H1 (cell line): ENCODE data around the gene MBNL2. TPM values are rescaled to one million over a fixed set of nuclear protein-coding genes. Genes with fewer than 3 reads are reported as not detected.

Experiments used
- CTCF ChIA-PET: fragments of 300-600 bp; sonication (Branson Sonifier 250); formaldehyde crosslinking; loops from one replicate; lab custom pipeline; 2021; ENCODE audit not compliant: partially characterized antibody; lab: Charles Lee
- POLR2A ChIA-PET: fragments of 300-600 bp; sonication (Branson Sonifier 250); formaldehyde crosslinking; loops from one replicate; lab custom pipeline; 2021; ENCODE audit warnings: inconsistent platforms; ENCODE audit not compliant: partially characterized antibody; lab: Charles Lee
- DNase-seq, 2 experiments: peaks; one replicate each; pipeline versions ENCODE4 v3.0.0 to v3.0.0-alpha.2; 2010 to 2022; ENCODE audit warnings: low spot score in 2 of 2, low read depth in 1 of 2, mixed read lengths in 1 of 2
- FAIRE-seq: peaks from 2 replicates; lab custom pipeline; 2011; peaks lifted over from hg19 to GRCh38; lab: Jason Lieb, UNC
- H2AFZ ChIP-seq: 2 replicates; pipeline ENCODE4 v1.8.1; 2012; ENCODE audit warnings: low read length, inconsistent platforms
- H2AK5ac ChIP-seq: 2 replicates; pipeline ENCODE4 v1.6.1; 2013; ENCODE audit warnings: low read depth, low read length
- H2BK120ac ChIP-seq: replicated peaks from 2 replicates; pipeline ENCODE3; 2013; ENCODE audit warnings: low read depth, low read length, inconsistent platforms
- H2BK12ac ChIP-seq: 2 replicates; pipeline ENCODE4 v1.6.1; 2013; ENCODE audit warnings: low read depth, low read length
- H2BK15ac ChIP-seq: 2 replicates; pipeline ENCODE4 v1.6.1; 2013; ENCODE audit warnings: low read length
- H2BK20ac ChIP-seq: 2 replicates; pipeline ENCODE4 v1.6.1; 2013; ENCODE audit warnings: low read length
- H2BK5ac ChIP-seq: 2 replicates; pipeline ENCODE4 v1.6.1; 2013; ENCODE audit warnings: low read depth, low read length
- H3K14ac ChIP-seq: 2 replicates; pipeline ENCODE4 v1.6.1; 2013; ENCODE audit warnings: inconsistent platforms; ENCODE audit not compliant: insufficient read length
- H3K18ac ChIP-seq: 2 replicates; pipeline ENCODE4 v1.6.1; 2013; ENCODE audit warnings: low read length; ENCODE audit errors: extremely low read depth
- H3K23ac ChIP-seq: 2 replicates; pipeline ENCODE4 v1.6.1; 2013; ENCODE audit warnings: inconsistent platforms; ENCODE audit not compliant: insufficient read length
- H3K23me2 ChIP-seq: 2 replicates; pipeline ENCODE4 v1.6.1; 2013; ENCODE audit warnings: low read depth, low read length
- H3K27ac ChIP-seq: 2 replicates; pipeline ENCODE4 v1.6.1; 2011; ENCODE audit warnings: low read depth, low read length, inconsistent platforms
- H3K27me3 ChIP-seq, 4 experiments: replicated peaks in 1 of 4; 1 replicate in 1 of 4; 2 replicates in 3 of 4; pipeline versions ENCODE4 v1.6.1 to v1.8.1; 2011 to 2013; ENCODE audit warnings: low read length in 3 of 4, mild to moderate bottlenecking in 3 of 4, inconsistent platforms in 2 of 4, mixed read lengths in 2 of 4, moderate library complexity in 1 of 4; ENCODE audit not compliant: control insufficient read depth in 3 of 4, insufficient read depth in 3 of 4; ENCODE audit errors: extremely low read depth in 1 of 4
- H3K36me3 ChIP-seq, 4 experiments: 2 replicates each; pipeline versions ENCODE4 v1.6.1 to v1.8.1; 2011 to 2013; ENCODE audit warnings: mild to moderate bottlenecking in 4 of 4, low read length in 3 of 4, moderate library complexity in 2 of 4, control low read depth in 1 of 4, inconsistent platforms in 1 of 4; ENCODE audit not compliant: insufficient read depth in 4 of 4, control insufficient read depth in 2 of 4
- H3K4ac ChIP-seq: replicated peaks from 2 replicates; pipeline ENCODE3; 2013; ENCODE audit warnings: low read length, low read depth, mixed read lengths, inconsistent platforms; ENCODE audit not compliant: insufficient read length
- H3K4me1 ChIP-seq, 4 experiments: replicated peaks in 1 of 4; 1 replicate in 1 of 4; 2 replicates in 3 of 4; pipeline versions ENCODE4 v1.6.1 to v1.8.1; 2011 to 2013; ENCODE audit warnings: low read length in 3 of 4, inconsistent platforms in 2 of 4, mixed read lengths in 1 of 4; ENCODE audit not compliant: insufficient read depth in 4 of 4, control insufficient read depth in 3 of 4
- H3K4me2 ChIP-seq, 2 experiments: 2 replicates each; pipeline versions ENCODE4 v1.6.1 to v1.8.1; 2011 to 2013; ENCODE audit warnings: low read depth in 2 of 2, low read length in 2 of 2, control low read depth in 1 of 2, inconsistent platforms in 1 of 2, mild to moderate bottlenecking in 1 of 2; ENCODE audit not compliant: insufficient read depth in 1 of 2
- H3K4me3 ChIP-seq, 4 experiments: fragments of 200-600, 300-600 bp in 1 of 4; sonication (generic), shearing (Covaris generic), sonication (Bioruptor Twin) in 1 of 4; 2 replicates each; pipeline versions ENCODE4 v1.5.1 to v1.8.1; 2011 to 2016; ENCODE audit warnings: low read length in 4 of 4, low read depth in 3 of 4, control low read depth in 2 of 4, inconsistent platforms in 2 of 4, mild to moderate bottlenecking in 2 of 4, mixed read lengths in 1 of 4, moderate library complexity in 1 of 4; ENCODE audit not compliant: insufficient read depth in 2 of 4; ENCODE audit errors: extremely low read depth in 1 of 4
- H3K56ac ChIP-seq: replicated peaks from 2 replicates; pipeline ENCODE3; 2013; ENCODE audit warnings: low read depth, mild to moderate bottlenecking, mixed read lengths, low read length, inconsistent platforms; ENCODE audit not compliant: insufficient read length
- H3K79me1 ChIP-seq: 2 replicates; pipeline ENCODE4 v1.6.1; 2013; ENCODE audit warnings: low read depth, low read length, control low read depth
- H3K79me2 ChIP-seq, 2 experiments: 2 replicates each; pipeline versions ENCODE4 v1.6.1 to v1.8.1; 2012 to 2013; ENCODE audit warnings: low read length in 2 of 2, mild to moderate bottlenecking in 2 of 2, inconsistent platforms in 1 of 2; ENCODE audit not compliant: insufficient read depth in 2 of 2, control insufficient read depth in 1 of 2
- H3K9ac ChIP-seq, 4 experiments: replicated peaks in 1 of 4; 1 replicate in 1 of 4; 2 replicates in 3 of 4; pipeline versions ENCODE4 v1.6.1 to v1.8.1; 2011 to 2013; ENCODE audit warnings: low read depth in 3 of 4, low read length in 3 of 4, control low read depth in 2 of 4, mild to moderate bottlenecking in 2 of 4, moderate library complexity in 2 of 4, inconsistent platforms in 1 of 4; ENCODE audit errors: extremely low read depth in 1 of 4
- H3K9me3 ChIP-seq, 2 experiments: 2 replicates each; pipeline versions ENCODE4 v1.6.1 to v1.8.1; 2012 to 2013; ENCODE audit warnings: mild to moderate bottlenecking in 2 of 2, moderate library complexity in 2 of 2, control low read depth in 1 of 2, inconsistent platforms in 1 of 2, low read depth in 1 of 2, low read length in 1 of 2, mixed read lengths in 1 of 2; ENCODE audit not compliant: insufficient read depth in 2 of 2
- H4K20me1 ChIP-seq, 2 experiments: replicated peaks in 1 of 2; 2 replicates each; pipeline versions ENCODE3 to v1.8.1; 2011 to 2013; ENCODE audit warnings: inconsistent platforms in 2 of 2, low read length in 2 of 2, mild to moderate bottlenecking in 1 of 2; ENCODE audit not compliant: insufficient read depth in 2 of 2, control insufficient read depth in 1 of 2
- H4K5ac ChIP-seq: 2 replicates; pipeline ENCODE4 v1.6.1; 2013; ENCODE audit warnings: low read length, low read depth, mixed read lengths, inconsistent platforms; ENCODE audit not compliant: insufficient read length
- H4K8ac ChIP-seq: 2 replicates; pipeline ENCODE4 v1.8.0; 2013; ENCODE audit warnings: mild to moderate bottlenecking, moderate library complexity, low read length, inconsistent platforms; ENCODE audit not compliant: insufficient read depth; ENCODE audit errors: extremely low read depth
- H4K91ac ChIP-seq: replicated peaks from 2 replicates; pipeline ENCODE3; 2013; ENCODE audit warnings: low read length, mixed read lengths, inconsistent platforms; ENCODE audit not compliant: insufficient read length
- BRCA1 ChIP-seq: IDR thresholded peaks from 2 replicates; pipeline ENCODE4 v1.6.1; 2012; ENCODE audit warnings: low read depth, low read length, improper control_type of control experiment
- EGR1 ChIP-seq: IDR thresholded peaks from 2 replicates; pipeline ENCODE4 v1.6.1; 2011; ENCODE audit warnings: low read depth, low read length, borderline replicate concordance
- FOSL1 ChIP-seq: IDR thresholded peaks from 2 replicates; pipeline ENCODE4 v1.6.1; 2011; ENCODE audit warnings: mild to moderate bottlenecking, low read depth, low read length, moderate library complexity; ENCODE audit not compliant: insufficient read depth
- SP4 ChIP-seq: IDR thresholded peaks from 2 replicates; pipeline ENCODE4 v1.6.1; 2012; ENCODE audit warnings: low read length, inconsistent platforms
- WGBS, 2 experiments: shearing (Covaris generic) in 1 of 2; methylation state at CpG; one replicate each; pipeline versions ENCODE4 v1.1.6 to v1.1.7; 2013 to 2015; ENCODE audit warnings: low lambda C conversion rate in 2 of 2, mixed read lengths in 2 of 2, inconsistent platforms in 1 of 2, low coverage in 1 of 2, missing lambda C conversion rate in 1 of 2; ENCODE audit not compliant: insufficient replicate concordance in 2 of 2, insufficient coverage in 1 of 2, insufficient read length in 1 of 2; ENCODE audit errors: extremely low coverage in 1 of 2, missing lambda C conversion rate in 1 of 2; 5-methylcytosine and 5-hydroxymethylcytosine counted together
- polyA plus RNA-seq, 7 experiments: library from polyadenylated mRNA; depleted of rRNA in 3 of 7; stranded (reverse) in 5 of 7; unstranded in 2 of 7; fragments of >200 nt in 5 of 7; fragments of 200-250 nt in 2 of 7; gene quantifications; 1 replicate in 5 of 7; 2 replicates in 1 of 7; 4 replicates in 1 of 7; pipeline versions ENCODE4 v1.2.1 to v1.2.3, GENCODE V29; 2011 to 2013; ENCODE audit warnings: missing spikeins in 2 of 7, mixed read lengths in 2 of 7
- total RNA-seq: library from RNA; stranded (reverse); fragmentation: NEBNext Ultra II Directional; extraction: Animal tissue kit (Norgen Biotek cat#: 25700); gene quantifications from 2 replicates; pipeline ENCODE4 v1.2.1, GENCODE V29; 2021

The MBNL2 gene
- total and polyA plus RNA-seq, 2 of the 8 experiments (the other 6 are each of a cell fraction or from before 2014, with no cell fraction given), result 1.0 to 2.6 TPM

DNA sequence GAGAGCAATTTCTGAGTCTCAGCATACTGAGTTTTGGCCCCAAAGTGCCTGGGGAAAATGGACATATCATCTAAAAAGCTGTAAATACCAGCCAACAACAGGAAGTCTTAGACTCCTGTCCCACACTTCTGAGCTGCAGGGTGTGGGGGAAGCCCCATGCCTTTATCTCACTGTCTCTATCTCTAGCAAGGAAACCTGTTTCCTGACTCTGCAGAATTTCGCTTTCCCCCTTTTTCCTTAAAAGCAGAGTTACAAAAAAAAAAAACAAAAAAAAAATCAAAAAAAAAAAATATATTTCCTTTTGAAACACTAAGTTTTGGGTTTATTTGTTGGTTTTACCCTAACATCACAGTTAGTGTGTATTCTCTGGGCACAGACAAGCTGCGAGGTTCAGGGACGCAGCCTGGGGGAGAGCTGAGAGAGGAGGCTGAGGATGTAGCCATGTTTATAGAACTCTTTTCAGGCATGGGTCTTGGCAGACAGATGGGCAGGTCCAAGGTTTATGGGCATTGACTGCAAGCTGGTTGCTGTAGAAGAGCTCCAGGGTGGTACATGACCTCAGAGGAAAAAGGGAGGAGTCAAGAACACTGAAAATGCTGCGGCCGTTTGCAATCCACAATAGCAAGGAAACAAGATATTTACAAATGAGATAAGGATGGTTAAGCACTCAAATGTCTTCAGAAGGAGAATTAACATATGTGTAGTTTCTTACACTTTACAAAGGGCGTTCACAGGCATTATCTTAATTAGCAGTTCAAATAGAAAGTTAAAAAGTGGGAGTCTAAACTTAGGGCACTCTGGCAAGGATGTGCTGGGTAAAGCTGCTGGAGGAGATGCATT lies 4.9 kb downstream of the MBNL2 start:
- H2BK15ac ChIP-seq, result no peak overlapping the region
- no peak overlapping the region for H4K91ac ChIP-seq
- H3K79me1 ChIP-seq, result no peaks in the 10 kb centered on the region
- H3K9me3 ChIP-seq, result no peaks in the 10 kb centered on the region
- no peak for DNase-seq
- no peak overlapping the region for H2AK5ac ChIP-seq
- no peak overlapping the region for H4K8ac ChIP-seq
- H3K56ac ChIP-seq, result no peak overlapping the region
- H3K4ac ChIP-seq, result no peak overlapping the region
- H3K18ac ChIP-seq, result no peak overlapping the region
- no peaks in the 10 kb centered on the region for H3K79me2 ChIP-seq
- no peak overlapping the region for H2BK12ac ChIP-seq
- ChIA-PET CTCF (interaction anchor here (1.1 to 1.3 kb wide), 4 partner anchors 49 to 270 kb away, joined by 3 to 4 read pairs (median 4); no protein-coding TSS in a partner anchor), POLR2A (interaction anchor here (0.7 kb wide), 1 partner anchor 33 kb away, joined by 5 read pairs; no protein-coding TSS in a partner anchor)
- H4K20me1 ChIP-seq, result peaks cover 10 to 24% of the 10 kb centered on the region in 2 experiments
- no peak overlapping the region for H3K14ac ChIP-seq
- no peak overlapping the region for H3K4me2 ChIP-seq
- FAIRE-seq, result no peak
- no peak overlapping the region for H3K23ac ChIP-seq
- H3K27ac ChIP-seq, result no peak overlapping the region
- no peak overlapping the region for H4K5ac ChIP-seq
- no peak overlapping the region for H2AFZ ChIP-seq
- H3K23me2 ChIP-seq, result peaks cover 3% of the 10 kb centered on the region; the same call in 1 of the 2 replicates
- no peak overlapping the region for H2BK120ac ChIP-seq
- H2BK20ac ChIP-seq, result no peak overlapping the region
- H3K36me3 ChIP-seq, result no peaks in the 10 kb centered on the region
- H3K4me3 ChIP-seq, result no peak overlapping the region
- no peak overlapping the region for H3K9ac ChIP-seq
- H2BK5ac ChIP-seq, result no peak overlapping the region
- H3K27me3 ChIP-seq, result peaks cover 50 to 93% (median 82%) of the 10 kb centered on the region in 4 experiments
- H3K4me1 ChIP-seq, result peaks cover 1 to 18% (median 9%) of the 10 kb centered on the region in 4 experiments; a peak in 6 of 7 replicates
- WGBS, 2 experiments, result 37% methylated on average over 6 of the region's 6 CpGs; no CpG with 5 or more reads in 1 of the 2 experiments
- no peak for TF ChIP-seq FOSL1
- TF ChIP-seq SP4, result no peak
- TF ChIP-seq BRCA1, result no peak
- peak; percentile 47; the same call in 1 of the 2 replicates for TF ChIP-seq EGR1
